D721Med (cell line): ENCODE results near the gene GPR15.

Experiments
- DNase-seq: peaks from one replicate; pipeline ENCODE4 v3.0.0; 2011; ENCODE audit warnings: low spot score; ENCODE audit not compliant: insufficient read length
- FAIRE-seq: peaks from 2 replicates; lab custom pipeline; 2011; peaks lifted over from hg19 to GRCh38; lab: Jason Lieb, UNC
- CTCF ChIP-seq: IDR thresholded peaks from 2 replicates; pipeline ENCODE4 v1.5.1; 2012; ENCODE audit warnings: mild to moderate bottlenecking, control low read depth; ENCODE audit not compliant: insufficient read depth; ENCODE audit errors: missing control alignments

Gene GPR15

DNA sequence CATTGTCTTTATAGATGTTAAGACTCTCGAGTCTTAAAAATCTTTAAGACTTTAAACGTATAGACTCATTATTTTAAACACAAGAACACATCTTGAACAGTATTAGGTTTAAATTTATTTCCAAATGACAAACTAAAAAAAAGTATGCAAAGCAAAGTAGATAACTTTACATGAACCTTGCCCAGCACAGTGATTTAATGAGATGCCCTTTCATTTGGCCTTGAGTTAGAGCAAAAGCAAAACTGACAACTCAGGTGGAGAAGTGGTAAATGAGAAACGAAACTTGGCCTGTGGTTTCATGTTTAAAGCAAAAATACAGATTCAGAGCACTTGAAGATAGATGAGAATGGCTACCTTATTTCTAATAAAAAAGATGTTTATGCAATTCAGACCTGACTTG is 8.6 kb downstream of the GPR15 start:
- no peak for FAIRE-seq
- no peak for TF ChIP-seq CTCF
- DNase-seq = no peak

DNA sequence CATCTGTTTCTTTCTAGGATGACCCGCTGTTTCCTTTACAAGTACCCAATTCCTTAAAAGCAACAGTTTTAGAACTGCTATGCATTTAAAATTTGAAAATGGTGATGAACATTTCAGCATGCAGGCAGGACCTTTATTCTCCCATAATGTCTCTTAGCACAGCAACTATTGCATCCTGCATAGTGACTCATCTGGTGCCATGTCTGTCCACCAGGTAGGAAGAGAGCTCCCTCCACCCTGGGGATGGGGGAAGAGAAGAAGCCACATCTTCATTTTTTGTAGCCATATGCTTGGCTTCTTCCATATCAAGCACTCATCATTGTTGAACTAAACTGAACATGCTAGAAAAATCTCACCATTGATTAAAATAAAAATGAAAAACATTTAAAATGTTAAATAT is 9.9 kb downstream of the GPR15 start:
- FAIRE-seq (no peak), DNase-seq (no peak)
- no peak for TF ChIP-seq CTCF

DNA sequence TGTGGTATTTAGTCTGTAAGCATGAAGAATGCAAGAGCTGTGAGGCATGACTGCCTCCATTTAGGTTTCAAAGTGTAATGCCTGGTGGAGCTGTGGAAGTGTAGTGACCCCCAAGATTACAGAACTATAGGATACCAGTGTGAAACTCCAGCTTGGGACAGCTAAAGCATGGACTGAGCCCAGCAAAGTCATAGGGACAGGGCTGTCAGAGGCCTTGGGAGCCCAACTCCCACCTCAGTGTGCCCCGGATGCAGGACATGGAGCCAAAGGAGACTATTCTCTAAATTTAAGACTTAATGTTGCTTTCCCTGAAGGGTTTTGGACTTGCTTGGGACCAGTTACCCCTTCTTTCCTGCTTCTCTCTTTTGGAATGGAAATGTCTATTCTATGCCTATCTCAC is 10.8 kb downstream of the GPR15 start:
- no peak for TF ChIP-seq CTCF
- DNase-seq (no peak), FAIRE-seq (no peak)

DNA sequence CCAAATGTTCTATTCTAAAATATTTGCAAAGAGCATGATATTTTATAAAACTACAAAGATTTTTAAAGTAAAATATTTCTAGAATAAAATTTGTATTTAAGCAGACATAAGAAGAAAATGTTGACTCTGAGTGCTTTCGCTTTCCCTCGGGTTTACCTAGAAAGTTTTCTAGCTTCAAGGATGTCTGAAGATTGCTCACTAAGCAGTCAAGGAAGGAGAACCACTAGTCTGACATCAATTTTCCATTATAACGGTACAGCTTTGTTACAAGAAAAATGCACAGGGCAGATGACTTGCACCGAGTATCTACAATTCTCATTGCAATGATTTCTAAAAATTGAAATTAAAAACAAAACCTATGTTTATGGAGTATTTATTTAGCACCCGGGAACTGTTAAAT is 14.2 kb downstream of the GPR15 start:
- FAIRE-seq = no peak
- no peak for TF ChIP-seq CTCF
- no peak for DNase-seq

- DNase-seq (no peak), FAIRE-seq (no peak)
- no peak for TF ChIP-seq CTCF
Measured at GRCh38 chr3:98548544-98548943, 16.8 kb downstream of the GPR15 start.

- FAIRE-seq (no peak), DNase-seq (no peak)
- no peak for TF ChIP-seq CTCF
Measured at GRCh38 chr3:98550833-98551232, 19.1 kb downstream of the GPR15 start.

DNA sequence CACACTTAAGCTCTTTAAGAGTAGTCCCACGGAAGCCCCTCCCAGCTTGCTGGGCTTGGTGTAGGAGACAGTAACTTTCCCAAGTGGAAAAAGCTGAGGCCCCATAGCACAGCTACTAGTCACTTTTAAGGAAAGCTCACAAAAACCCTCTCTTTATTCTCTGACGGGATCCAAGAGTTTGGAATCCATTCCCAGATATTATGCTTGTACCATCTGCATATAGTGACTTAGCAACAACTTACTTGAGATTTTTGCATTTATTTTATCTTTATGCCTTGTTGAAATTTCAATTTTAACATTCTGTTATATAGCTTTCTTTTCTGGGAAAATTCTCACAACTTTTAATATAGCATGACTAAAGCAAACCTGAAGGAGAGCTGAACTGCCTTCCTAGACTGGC is 19.5 kb downstream of the GPR15 start:
- no peak for FAIRE-seq
- DNase-seq = no peak
- TF ChIP-seq CTCF = no peak
